Type B pancreatic cell (in vitro differentiated cells): ENCODE data around the gene TP53. TPM values are rescaled to one million over a fixed set of nuclear protein-coding genes. Genes with fewer than 3 reads are reported as not detected.

ENCODE experiments used
- DNase-seq: peaks from one replicate; pipeline ENCODE4 v3.0.0; 2021; ENCODE audit warnings: mixed read lengths; ENCODE audit not compliant: unreplicated experiment; ENCODE audit errors: extremely low spot score
- H3K27ac Mint-ChIP-seq: 2 replicates; pipeline ENCODE4 v1.8.0; 2021; ENCODE audit warnings: mild to moderate bottlenecking, mixed read lengths
- H3K27me3 Mint-ChIP-seq: 2 replicates; pipeline ENCODE4 v1.8.0; 2021; ENCODE audit warnings: mixed read lengths
- H3K36me3 Mint-ChIP-seq: 2 replicates; pipeline ENCODE4 v1.8.0; 2021; ENCODE audit warnings: mixed read lengths
- H3K4me1 Mint-ChIP-seq: one replicate; pipeline ENCODE4 v1.8.0; 2021; ENCODE audit warnings: mixed read lengths; ENCODE audit not compliant: unreplicated experiment
- H3K4me3 Mint-ChIP-seq: 2 replicates; pipeline ENCODE4 v1.8.0; 2021; ENCODE audit warnings: mild to moderate bottlenecking, mixed read lengths
- H3K9me3 Mint-ChIP-seq: 2 replicates; pipeline ENCODE4 v1.8.0; 2021; ENCODE audit warnings: mixed read lengths
- total RNA-seq: library from RNA; stranded (reverse); gene quantifications from 2 replicates; pipeline ENCODE4 v1.2.1, GENCODE V29; 2021; ENCODE audit warnings: low replicate concordance
- TF ChIP-seq, protein P1 (sequence below): fragments of 200-600 bp; sonication (generic); conservative IDR thresholded peaks from 2 replicates; pipeline ENCODE4 v1.5.0; 2021; ENCODE audit warnings: antibody characterized with exemption, mild to moderate bottlenecking

TP53 gene
- total RNA-seq, 1 donor from 2014 or later = 123 TPM

- no peak for DNase-seq
- Mint-ChIP-seq H3K36me3 (no peaks in the 10 kb centered on the region), H3K4me1 (peaks cover 3% of the 10 kb centered on the region), H3K27me3 (no peaks in the 10 kb centered on the region), H3K9me3 (no peaks in the 10 kb centered on the region), H3K27ac (no peak overlapping the region), H3K4me3 (no peak overlapping the region)
- TF ChIP-seq, protein P1, sequence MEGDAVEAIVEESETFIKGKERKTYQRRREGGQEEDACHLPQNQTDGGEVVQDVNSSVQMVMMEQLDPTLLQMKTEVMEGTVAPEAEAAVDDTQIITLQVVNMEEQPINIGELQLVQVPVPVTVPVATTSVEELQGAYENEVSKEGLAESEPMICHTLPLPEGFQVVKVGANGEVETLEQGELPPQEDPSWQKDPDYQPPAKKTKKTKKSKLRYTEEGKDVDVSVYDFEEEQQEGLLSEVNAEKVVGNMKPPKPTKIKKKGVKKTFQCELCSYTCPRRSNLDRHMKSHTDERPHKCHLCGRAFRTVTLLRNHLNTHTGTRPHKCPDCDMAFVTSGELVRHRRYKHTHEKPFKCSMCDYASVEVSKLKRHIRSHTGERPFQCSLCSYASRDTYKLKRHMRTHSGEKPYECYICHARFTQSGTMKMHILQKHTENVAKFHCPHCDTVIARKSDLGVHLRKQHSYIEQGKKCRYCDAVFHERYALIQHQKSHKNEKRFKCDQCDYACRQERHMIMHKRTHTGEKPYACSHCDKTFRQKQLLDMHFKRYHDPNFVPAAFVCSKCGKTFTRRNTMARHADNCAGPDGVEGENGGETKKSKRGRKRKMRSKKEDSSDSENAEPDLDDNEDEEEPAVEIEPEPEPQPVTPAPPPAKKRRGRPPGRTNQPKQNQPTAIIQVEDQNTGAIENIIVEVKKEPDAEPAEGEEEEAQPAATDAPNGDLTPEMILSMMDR = no peak
These were observed 68.7 kb downstream of the TP53 start for GRCh38 chr17:7618608-7619007.

Other genes with a start within 250 kb of the TP53 start
- gene FGF11, start 248.0 kb downstream of the TP53 start, total RNA-seq = 21.8 and 76.0 TPM in 2 replicates
- gene CHRNB1, start 242.4 kb downstream of the TP53 start, total RNA-seq = 16.4 and 51.1 TPM in 2 replicates
- gene ZBTB4, start 207.9 kb downstream of the TP53 start, total RNA-seq = 34.5 and 76.6 TPM in 2 replicates
- gene SLC35G6, start 206.0 kb downstream of the TP53 start, total RNA-seq = not detected in 2 replicates
- 175 and 244 TPM in 2 replicates for gene POLR2A, start 203.1 kb downstream of the TP53 start, total RNA-seq
- gene TNFSF12, start 138.4 kb downstream of the TP53 start, total RNA-seq = 4.3 and 11.3 TPM in 2 replicates
- gene TNFSF13, start 128.7 kb downstream of the TP53 start, total RNA-seq = 2.4 and 3.5 TPM in 2 replicates
- gene SENP3, start 125.6 kb downstream of the TP53 start, total RNA-seq = 50.2 and 52.7 TPM in 2 replicates
- gene CD68, start 107.9 kb downstream of the TP53 start, total RNA-seq = 5.0 and 5.8 TPM in 2 replicates
- gene MPDU1, start 103.6 kb downstream of the TP53 start, total RNA-seq = 61.8 and 67.6 TPM in 2 replicates
- gene SOX15, start 97.4 kb downstream of the TP53 start, total RNA-seq = 0.77 and 4.0 TPM in 2 replicates
- 37.1 and 44.2 TPM in 2 replicates for gene FXR2, start 72.6 kb downstream of the TP53 start, total RNA-seq
- gene SAT2, start 59.7 kb downstream of the TP53 start, total RNA-seq = 94.1 and 104 TPM in 2 replicates
- 2.0 and 3.0 TPM in 2 replicates for gene SHBG, start 57.4 kb downstream of the TP53 start, total RNA-seq
- gene ATP1B2, start 36.6 kb downstream of the TP53 start, total RNA-seq = 1.9 and 4.8 TPM in 2 replicates
- gene WRAP53, start 987 bp upstream of the TP53 start, total RNA-seq = 10.2 and 22.1 TPM in 2 replicates
- 11.4 and 79.5 TPM in 2 replicates for gene EFNB3, start 17.7 kb upstream of the TP53 start, total RNA-seq
- gene DNAH2, start 30.3 kb upstream of the TP53 start, total RNA-seq = 0.10 and 1.0 TPM in 2 replicates
- gene KDM6B, start 146.7 kb upstream of the TP53 start, total RNA-seq = 69.1 and 85.1 TPM in 2 replicates
- 4.5 and 10.2 TPM in 2 replicates for gene TMEM88, start 167.6 kb upstream of the TP53 start, total RNA-seq
- 43.6 and 64.9 TPM in 2 replicates for gene NAA38, start 170.1 kb upstream of the TP53 start, total RNA-seq
- 16.6 and 17.9 TPM in 2 replicates for gene CYB5D1, start 170.5 kb upstream of the TP53 start, total RNA-seq
- 170 and 172 TPM in 2 replicates for gene CHD3, start 201.3 kb upstream of the TP53 start, total RNA-seq
- gene RNF227, start 228.8 kb upstream of the TP53 start, total RNA-seq = 3.3 and 3.8 TPM in 2 replicates
- 2.8 and 9.9 TPM in 2 replicates for gene KCNAB3, start 242.4 kb upstream of the TP53 start, total RNA-seq
- 145 and 150 TPM in 2 replicates for gene TRAPPC1, start 244.5 kb upstream of the TP53 start, total RNA-seq
- gene CNTROB, start 244.7 kb upstream of the TP53 start, total RNA-seq = 23.3 and 42.6 TPM in 2 replicates